SW 1271 (cell line): ENCODE measurements around the gene DYNLT1.
A peak's percentile ranks its signal among the peaks of the same experiment; 100 is the strongest.
"Not testable (repeated sequence)": the region's sequence is repeated elsewhere in the genome, so short reads cannot be mapped to it uniquely, and the experiment has no call there.

ENCODE experiments used
- DNase-seq, 2 experiments: peaks; one replicate each; lab custom pipeline; 2025; lab: John Stamatoyannopoulos, UW

Gene DYNLT1

DNA sequence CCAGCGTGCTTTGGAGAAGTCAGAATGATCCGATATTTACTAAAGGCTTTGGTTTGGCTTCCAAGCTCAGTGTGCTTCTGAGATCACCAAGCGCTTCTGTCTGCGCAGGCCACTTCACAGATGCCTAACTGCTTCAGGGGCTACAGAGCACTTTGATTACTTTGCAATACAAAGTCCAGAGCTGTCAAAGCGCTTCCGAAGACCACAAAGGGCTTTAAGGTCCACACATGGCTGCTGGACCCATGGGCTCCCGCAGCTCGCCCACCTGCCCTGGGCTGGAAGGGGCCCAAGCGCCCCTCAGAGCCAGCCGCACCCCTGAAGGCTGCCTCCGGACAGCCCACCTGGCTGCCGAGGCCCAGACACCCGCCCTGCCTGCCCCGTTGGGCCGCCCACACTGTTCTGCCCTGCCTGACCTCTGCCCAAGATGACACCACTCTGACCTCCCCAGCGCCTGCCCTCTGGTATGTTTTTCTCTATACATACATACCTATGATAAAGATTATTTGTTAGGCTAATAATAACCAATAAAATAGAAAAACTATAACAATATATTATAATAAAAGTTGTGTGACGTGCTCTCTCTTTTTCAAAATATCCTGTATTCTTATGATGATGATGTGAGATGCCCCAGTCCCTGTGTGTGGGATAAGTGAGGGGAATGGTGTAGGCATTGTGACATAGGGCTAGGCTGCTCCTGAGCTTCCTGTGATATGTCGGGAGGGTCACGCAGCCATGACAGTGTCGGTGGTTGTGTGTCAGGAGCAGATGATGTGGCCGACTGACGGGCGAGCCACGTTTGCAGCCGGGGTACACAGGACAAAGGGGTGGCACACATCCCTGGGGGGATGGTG, 22.6 kb downstream of the DYNLT1 start:
- no peak for DNase-seq

- no peak for DNase-seq
Observed at GRCh38 chr6:158620963-158621693, 23.4 kb downstream of the DYNLT1 start.

DNA sequence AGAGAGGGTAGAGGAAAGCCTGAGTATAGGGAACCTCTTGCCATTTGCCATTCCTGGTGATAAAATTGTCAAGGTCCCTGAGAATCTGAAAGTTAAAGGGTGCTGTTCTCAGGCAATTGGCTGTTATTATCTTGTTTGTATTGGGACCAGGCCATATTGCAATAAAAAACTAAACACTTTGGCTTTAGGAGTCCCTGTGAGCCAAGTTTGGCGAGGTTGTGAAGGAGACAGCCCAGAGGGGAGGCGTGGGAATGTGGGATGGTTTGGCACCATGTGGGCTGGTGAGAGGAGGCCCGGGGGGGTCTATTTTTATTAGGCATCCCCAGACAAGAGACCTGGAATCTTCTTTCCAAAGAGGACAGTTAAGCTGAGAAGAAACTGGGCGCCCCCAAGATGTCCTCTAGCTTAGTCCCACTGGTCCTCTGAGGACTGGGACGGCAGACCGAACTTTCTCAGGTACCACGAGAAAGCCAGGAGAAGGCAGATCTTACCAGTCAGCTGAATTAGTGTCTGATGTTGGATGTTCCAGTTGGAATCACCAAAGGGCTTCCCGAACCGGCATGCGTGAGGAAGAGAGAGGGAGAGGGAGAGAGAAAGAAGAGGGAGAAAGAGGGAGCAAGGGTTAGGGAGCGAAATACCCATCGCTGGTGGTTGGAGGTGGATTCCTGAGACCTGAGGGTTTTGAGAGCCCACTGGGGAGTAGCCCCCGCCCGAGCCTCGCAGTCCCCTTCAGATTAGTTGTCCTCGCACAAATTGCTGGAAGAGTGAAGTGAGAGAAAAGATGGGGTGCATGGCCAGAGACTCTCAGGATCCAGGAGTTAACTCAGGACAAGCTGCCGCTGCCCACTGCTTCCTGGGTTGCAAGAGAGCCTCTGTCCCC, 24.4 kb downstream of the DYNLT1 start:
- DNase-seq, result no peak

- DNase-seq, result not testable (repeated sequence)
Observed at GRCh38 chr6:158618289-158618688, 26.3 kb downstream of the DYNLT1 start.

DNA sequence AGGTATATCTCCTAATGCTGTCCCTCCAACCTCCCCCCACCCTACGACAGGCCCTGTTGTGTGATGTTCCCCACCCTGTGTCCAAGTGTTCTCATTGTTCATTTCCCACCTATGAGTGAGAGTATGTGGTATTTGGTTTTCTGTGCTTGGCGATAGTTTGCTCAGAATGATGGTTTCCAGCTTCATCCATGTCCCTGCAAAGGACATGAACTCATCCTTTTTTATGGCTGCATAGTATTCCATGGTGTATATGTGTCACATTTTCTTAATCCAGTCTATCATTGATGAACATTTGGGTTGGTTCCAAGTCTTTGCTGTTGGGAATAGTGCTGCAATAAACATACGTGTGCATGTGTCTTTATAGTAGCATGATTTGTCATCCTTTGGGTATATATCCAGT, 29.9 kb downstream of the DYNLT1 start:
- not testable (repeated sequence) for DNase-seq

GRCh38 chr6:158611541-158612370, 32.8 kb downstream of the DYNLT1 start:
- no peak for DNase-seq

DNA sequence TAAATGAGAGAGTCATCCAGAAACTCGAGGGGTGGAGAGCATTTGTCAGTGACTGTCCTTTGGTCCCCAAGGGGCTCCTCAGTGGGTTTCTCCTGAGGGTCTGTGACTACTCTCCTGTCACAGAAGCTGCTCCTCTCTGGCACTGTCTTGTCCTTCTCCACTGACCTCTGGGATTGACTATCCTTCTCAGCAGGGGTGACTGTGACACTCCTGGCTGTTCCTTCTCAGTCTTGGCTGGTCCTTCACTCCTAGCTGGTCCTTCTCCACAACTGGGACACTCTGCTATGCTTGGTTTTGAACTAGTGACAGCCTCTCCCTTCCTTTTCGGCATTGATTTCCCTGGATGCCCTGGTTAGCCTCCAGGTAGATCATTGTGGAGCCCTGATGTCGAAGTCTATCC, 33.5 kb downstream of the DYNLT1 start:
- no peak for DNase-seq

DNA sequence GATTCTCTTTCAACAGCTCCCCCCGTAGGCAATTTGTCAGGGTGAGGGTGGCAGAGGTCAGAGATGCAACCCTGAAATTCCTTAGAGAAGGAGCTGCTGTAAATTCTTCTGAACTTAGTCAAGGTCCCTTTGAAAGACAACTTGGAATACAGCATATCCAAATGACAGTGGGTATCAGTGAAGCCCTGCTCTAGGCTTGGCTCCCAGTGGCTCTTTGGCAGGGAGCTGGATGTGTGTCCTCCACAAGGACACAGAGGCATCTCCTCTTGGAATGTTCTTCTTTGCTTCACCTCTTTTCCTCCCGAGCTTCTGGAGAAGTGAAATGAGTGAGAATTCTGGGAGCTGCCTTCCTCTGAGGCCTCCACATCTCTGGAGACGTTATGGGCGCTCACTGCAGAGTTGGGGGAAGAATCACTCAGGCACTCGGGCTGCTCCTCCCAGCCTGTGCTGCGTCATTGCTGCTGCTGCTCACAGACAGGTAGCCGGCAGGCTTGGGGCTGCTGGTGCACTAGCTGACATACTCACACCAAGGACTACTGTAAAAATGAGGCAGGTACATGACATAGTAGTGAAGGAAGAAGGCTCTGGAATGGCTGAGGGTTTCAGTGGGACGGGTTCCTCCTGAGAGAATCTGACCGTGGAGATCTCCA, 34.1 kb downstream of the DYNLT1 start:
- DNase-seq, result no peak

GRCh38 chr6:158609455-158610155, 34.9 kb downstream of the DYNLT1 start:
- DNase-seq, result no peak

DNA sequence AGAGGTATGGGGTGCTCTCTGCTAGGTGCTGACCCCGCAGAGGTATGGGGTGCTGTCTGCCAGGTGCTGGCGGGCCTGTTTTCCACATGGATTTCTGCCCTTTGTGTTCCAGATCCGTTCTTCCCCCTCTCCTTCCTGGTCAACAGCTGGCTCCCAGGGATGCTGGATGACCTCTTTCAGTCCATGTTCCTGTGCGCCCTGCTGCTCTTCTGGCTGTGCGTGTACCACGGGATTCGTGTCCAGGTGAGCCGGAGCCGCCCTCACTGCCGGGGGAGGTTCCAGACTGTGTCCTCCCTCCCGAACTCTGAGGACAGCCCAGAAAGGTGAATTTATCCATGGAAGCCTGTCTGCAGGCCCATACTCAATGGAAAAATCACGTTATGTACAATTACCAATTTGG, 36.3 kb downstream of the DYNLT1 start:
- DNase-seq, result no peak

DNA sequence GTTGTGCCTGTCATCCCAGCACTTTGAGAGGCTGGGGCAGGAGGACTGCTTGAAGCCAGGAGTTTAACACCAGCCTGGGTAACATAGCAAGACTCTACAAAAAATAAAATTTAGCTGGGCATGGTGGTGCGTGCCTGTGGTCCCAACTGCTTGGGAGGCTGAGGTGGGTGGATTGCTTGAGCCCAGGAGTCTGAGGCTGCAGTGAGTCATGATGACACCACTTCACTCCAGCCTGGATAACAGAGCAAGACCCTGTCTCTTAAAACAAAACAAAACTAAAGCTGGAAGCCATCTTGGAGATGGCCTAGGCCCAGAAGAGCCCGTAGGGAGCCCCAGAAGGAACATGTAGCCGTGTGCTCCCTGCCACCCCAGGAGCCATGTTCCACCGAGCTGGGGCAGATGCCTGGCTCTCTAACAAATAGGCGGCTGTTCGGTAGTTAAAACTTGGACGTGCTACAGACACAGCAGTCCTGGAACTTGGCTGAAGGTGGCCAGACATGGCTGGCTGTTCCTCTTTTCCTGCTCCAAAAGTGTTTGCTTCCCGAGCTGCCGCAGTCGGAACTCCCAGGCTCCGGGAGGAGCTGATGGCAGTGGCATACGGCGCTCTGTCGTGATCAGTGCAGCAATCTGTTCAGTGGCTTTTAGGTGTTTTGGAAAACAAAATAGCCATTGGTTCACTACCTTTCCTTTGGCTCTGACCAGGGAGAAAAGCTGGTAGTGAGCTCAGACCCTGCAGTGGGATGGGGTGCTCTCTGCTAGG, 37.0 kb downstream of the DYNLT1 start:
- no peak for DNase-seq

DNA sequence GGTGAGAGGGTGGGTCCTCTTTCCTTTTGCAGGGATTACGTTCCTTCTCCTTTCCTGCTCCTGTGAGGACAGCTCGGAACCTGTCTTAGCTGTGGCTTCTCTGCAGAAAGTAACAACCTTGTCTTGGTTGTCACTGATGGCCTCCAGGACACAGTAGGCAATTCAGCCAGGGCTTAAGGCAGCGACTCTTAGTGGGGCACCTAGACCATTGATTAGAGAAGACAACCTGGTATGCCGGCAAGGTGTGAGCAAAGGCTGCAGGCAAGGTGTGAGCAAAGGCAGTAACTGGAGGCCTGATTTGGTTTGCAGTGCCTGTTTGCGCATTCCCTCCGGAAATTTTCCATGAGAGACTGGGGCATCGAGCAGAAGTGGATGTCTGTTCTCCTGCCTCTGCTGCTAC, 37.6 kb downstream of the DYNLT1 start:
- no peak for DNase-seq

DNA sequence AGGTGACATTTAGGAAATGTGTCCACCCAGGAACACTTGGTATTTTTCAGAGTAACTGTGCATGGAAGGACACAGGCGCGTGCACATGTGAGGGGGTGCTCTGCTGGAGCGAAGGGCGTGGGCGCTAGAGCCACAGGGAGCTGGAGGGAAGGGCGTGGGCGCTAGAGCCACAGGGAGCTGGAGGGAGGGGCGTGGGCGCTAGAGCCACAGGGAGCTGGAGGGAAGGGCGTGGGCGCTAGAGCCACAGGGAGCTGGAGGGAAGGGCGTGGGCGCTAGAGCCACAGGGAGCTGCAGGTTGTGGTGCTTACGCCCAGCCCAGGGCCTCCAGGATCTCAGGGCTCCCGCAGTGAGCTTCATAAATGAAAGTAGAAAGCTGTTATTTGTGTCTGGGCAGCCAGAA, 38.5 kb downstream of the DYNLT1 start:
- not testable (repeated sequence) for DNase-seq

GRCh38 chr6:158605266-158605878, 39.2 kb downstream of the DYNLT1 start:
- DNase-seq, result peak; percentile 11 to 44

GRCh38 chr6:158604048-158604406, 40.5 kb downstream of the DYNLT1 start:
- no peak for DNase-seq

- no peak for DNase-seq
Observed at GRCh38 chr6:158603261-158604047, 41.1 kb downstream of the DYNLT1 start.

GRCh38 chr6:158599635-158600034, 44.9 kb downstream of the DYNLT1 start:
- DNase-seq, result no peak

- no peak for DNase-seq
Observed at GRCh38 chr6:158597565-158597964, 47.0 kb downstream of the DYNLT1 start.
